Measurements from ENCODE around the gene QRICH1.

DNA sequence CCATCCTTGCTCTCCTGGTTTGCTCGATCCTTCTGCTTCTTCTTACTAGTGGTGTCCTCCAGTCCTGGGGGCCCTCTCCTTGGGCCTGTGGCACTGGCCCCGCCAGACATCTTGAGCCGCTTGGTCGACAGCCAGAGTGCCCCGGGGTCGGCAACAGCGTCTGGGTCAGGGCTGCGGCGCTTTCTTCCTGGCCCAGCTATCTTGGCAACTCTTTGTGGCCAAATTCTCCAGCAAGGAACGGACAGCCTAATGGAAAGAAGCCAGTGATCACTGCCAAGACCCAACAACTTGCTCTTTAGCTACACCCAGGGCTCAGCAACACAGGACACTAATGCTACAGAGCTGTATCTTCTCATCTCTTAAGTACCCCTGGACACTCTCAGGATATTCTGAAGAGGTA, 25.2 kb upstream of the QRICH1 start:
- no peak for TF ChIP-seq POLR2A (IDR thresholded peaks at IDR 0.05)
- TF ChIP-seq, protein P1, sequence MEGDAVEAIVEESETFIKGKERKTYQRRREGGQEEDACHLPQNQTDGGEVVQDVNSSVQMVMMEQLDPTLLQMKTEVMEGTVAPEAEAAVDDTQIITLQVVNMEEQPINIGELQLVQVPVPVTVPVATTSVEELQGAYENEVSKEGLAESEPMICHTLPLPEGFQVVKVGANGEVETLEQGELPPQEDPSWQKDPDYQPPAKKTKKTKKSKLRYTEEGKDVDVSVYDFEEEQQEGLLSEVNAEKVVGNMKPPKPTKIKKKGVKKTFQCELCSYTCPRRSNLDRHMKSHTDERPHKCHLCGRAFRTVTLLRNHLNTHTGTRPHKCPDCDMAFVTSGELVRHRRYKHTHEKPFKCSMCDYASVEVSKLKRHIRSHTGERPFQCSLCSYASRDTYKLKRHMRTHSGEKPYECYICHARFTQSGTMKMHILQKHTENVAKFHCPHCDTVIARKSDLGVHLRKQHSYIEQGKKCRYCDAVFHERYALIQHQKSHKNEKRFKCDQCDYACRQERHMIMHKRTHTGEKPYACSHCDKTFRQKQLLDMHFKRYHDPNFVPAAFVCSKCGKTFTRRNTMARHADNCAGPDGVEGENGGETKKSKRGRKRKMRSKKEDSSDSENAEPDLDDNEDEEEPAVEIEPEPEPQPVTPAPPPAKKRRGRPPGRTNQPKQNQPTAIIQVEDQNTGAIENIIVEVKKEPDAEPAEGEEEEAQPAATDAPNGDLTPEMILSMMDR (IDR thresholded peaks at IDR 0.05 in 8 of 11, conservative IDR thresholded peaks at IDR 0.05 in 3 of 11): no peak
- TF ChIP-seq POLR2AphosphoS5 (IDR thresholded peaks at IDR 0.05): no peak
